Measurements from ENCODE around the gene TRDMT1.

- TF ChIP-seq GATA2 (IDR thresholded peaks at IDR 0.05; ENCODE audit: low read depth, low read length) (no peak), GATA3 (IDR thresholded peaks at IDR 0.05; ENCODE audit: low read depth, low read length) (no peak)
Observed at GRCh38 chr10:17196045-17196444, 5.4 kb downstream of the TRDMT1 start.

Measured in SH-SY5Y (cell line).